ENCODE data around the gene CEACAM18. TPM values are rescaled to one million over a fixed set of nuclear protein-coding genes. Genes with fewer than 3 reads are reported as not detected.

CEACAM18 gene
- total and polyA plus RNA-seq, 2 of the 4 experiments (the other 2 are of a cell fraction) = not detected

GRCh38 chr19:51469162-51469561 lies 9.2 kb upstream of the CEACAM18 start:
- Histone ChIP-seq H3K9me1 (ENCODE audit: insufficient read depth, low read length) (no peaks in the 10 kb centered on the region), H3K14ac (replicated peaks; ENCODE audit: low read depth, low read length) (no peak overlapping the region), H3K27me3 (ENCODE audit: control insufficient read depth, insufficient read depth, low read length) (no peaks in the 10 kb centered on the region), H2BK20ac (ENCODE audit: low read depth, low read length) (no peak overlapping the region), H3K18ac (ENCODE audit: low read depth, low read length) (no peak overlapping the region), H3K4me2 (ENCODE audit: low read depth, low read length) (no peak overlapping the region), H4K20me1 (ENCODE audit: insufficient read depth, low read length) (no peaks in the 10 kb centered on the region), H2AK9ac (replicated peaks; ENCODE audit: low read depth, low read length, poor library complexity) (no peak overlapping the region), H3K79me1 (ENCODE audit: low read depth in 1 of 2, low read length in 2 of 2) (no peaks in the 10 kb centered on the region), H3K9me3 (ENCODE audit: control insufficient read depth, insufficient read depth, low read length) (no peaks in the 10 kb centered on the region), H3K36me3 (ENCODE audit: control insufficient read depth, insufficient read depth, low read length) (no peaks in the 10 kb centered on the region), H4K91ac (ENCODE audit: insufficient read depth, low read depth, low read length) (no peak overlapping the region), H3K23ac (ENCODE audit: low read depth, low read length) (no peak overlapping the region), H3K4me1 (ENCODE audit: control insufficient read depth, insufficient read depth, low read length) (no peaks in the 10 kb centered on the region), H2BK5ac (ENCODE audit: low read depth, low read length, poor library complexity, severe bottlenecking) (no peak overlapping the region), H2BK120ac (ENCODE audit: low read depth, low read length) (no peak overlapping the region), H2BK15ac (ENCODE audit: low read depth, low read length) (no peak overlapping the region), H3K56ac (ENCODE audit: extremely low read depth, insufficient read depth, low read length) (no peak overlapping the region), H2AK5ac (ENCODE audit: low read depth, low read length) (no peak overlapping the region), H4K8ac (ENCODE audit: low read depth in 2 of 2, low read length in 2 of 2) (no peak overlapping the region), H3K4me3 (ENCODE audit: insufficient read depth, low read depth, low read length) (no peak overlapping the region), H3K9ac (ENCODE audit: low read depth, low read length) (no peak overlapping the region), H4K5ac (ENCODE audit: low read depth, low read length) (no peak overlapping the region), H3K4ac (ENCODE audit: low read depth, low read length) (no peak overlapping the region), H2AFZ (replicated peaks; ENCODE audit: low read length, poor library complexity) (no peak overlapping the region), H3K27ac (ENCODE audit: insufficient read depth, low read length) (no peak overlapping the region)
- no peak for DNase-seq
- in situ Hi-C loops (cut with MboI; ENCODE audit: low sequenced_read_pairs) = no loop called here
- intact Hi-C loops (cut with micrococcal nuclease) = no loop called here
- 0% methylated on average over 1 of the region's 4 CpGs; no CpG with 5 or more reads in 1 of the 2 experiments for WGBS, 2 experiments (ENCODE audit: extremely low coverage in 2 of 2, insufficient read length in 1 of 2)
- ChIA-PET CTCF (no interaction called here), POLR2A (ENCODE audit: unreplicated experiment) (no interaction called here)
- ATAC-seq (ENCODE audit: low read depth) = no peak
- BruUV-seq (replicated peaks) = no TSS peak
- TF ChIP-seq MAZ (IDR thresholded peaks at IDR 0.05; ENCODE audit: borderline replicate concordance, low read depth, low read length) (no peak), FOS (IDR thresholded peaks at IDR 0.05; ENCODE audit: low read depth, low read length) (no peak), RCOR1 (IDR thresholded peaks at IDR 0.05; ENCODE audit: insufficient replicate concordance, low read length) (no peak), SMC3 (IDR thresholded peaks at IDR 0.05; ENCODE audit: low read depth, low read length) (no peak), NFE2L2 (IDR thresholded peaks at IDR 0.05; ENCODE audit: low read depth, low read length) (no peak), CEBPB (IDR thresholded peaks at IDR 0.05; ENCODE audit: low read depth, low read length) (no peak), CHD1 (IDR thresholded peaks at IDR 0.05; ENCODE audit: low read depth, low read length) (no peak), ELK1 (IDR thresholded peaks at IDR 0.05; ENCODE audit: borderline replicate concordance, low read depth, low read length) (no peak), RFX5 (IDR thresholded peaks at IDR 0.05; ENCODE audit: low read depth, low read length) (no peak), CTCF (conservative IDR thresholded peaks at IDR 0.05; ENCODE audit: low read depth, low read length) (no peak), RAD21 (IDR thresholded peaks at IDR 0.05; ENCODE audit: low read length) (no peak), MAFK (IDR thresholded peaks at IDR 0.05; ENCODE audit: low read depth, low read length) (no peak), MXI1 (IDR thresholded peaks at IDR 0.05; ENCODE audit: borderline replicate concordance, low read depth, low read length) (no peak), BHLHE40 (IDR thresholded peaks at IDR 0.05; ENCODE audit: low read depth, low read length) (no peak)
- TF ChIP-seq, protein P1, sequence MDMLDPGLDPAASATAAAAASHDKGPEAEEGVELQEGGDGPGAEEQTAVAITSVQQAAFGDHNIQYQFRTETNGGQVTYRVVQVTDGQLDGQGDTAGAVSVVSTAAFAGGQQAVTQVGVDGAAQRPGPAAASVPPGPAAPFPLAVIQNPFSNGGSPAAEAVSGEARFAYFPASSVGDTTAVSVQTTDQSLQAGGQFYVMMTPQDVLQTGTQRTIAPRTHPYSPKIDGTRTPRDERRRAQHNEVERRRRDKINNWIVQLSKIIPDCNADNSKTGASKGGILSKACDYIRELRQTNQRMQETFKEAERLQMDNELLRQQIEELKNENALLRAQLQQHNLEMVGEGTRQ (IDR thresholded peaks at IDR 0.05; ENCODE audit: low read depth, low read length) = no peak
- dilution Hi-C loops (cut with HindIII; ENCODE audit: low sequenced_read_pairs, unreplicated experiment) = no loop called here

Measured in IMR-90 (cell line).